MM.1S (cell line): ENCODE measurements around the gene GSG1.

ENCODE experiments used
- DNase-seq: peaks from one replicate; pipeline ENCODE4 v3.0.0-alpha.2; 2015
- H2AFZ ChIP-seq: fragments of 300-600 bp; sonication (generic); 2 replicates; pipeline ENCODE4 v1.6.0; 2016; ENCODE audit warnings: antibody characterized with exemption, low read length
- H3F3A ChIP-seq: fragments of 300-600 bp; sonication (generic); 2 replicates; pipeline ENCODE4 v1.6.1; 2016; ENCODE audit warnings: mild to moderate bottlenecking, antibody characterized with exemption, low read length, moderate library complexity, mixed read lengths; ENCODE audit not compliant: insufficient read depth
- H3K27ac ChIP-seq: fragments of 300-600 bp; sonication (generic); 2 replicates; pipeline ENCODE4 v1.5.1; 2016; ENCODE audit warnings: mild to moderate bottlenecking, low read length
- H3K27me3 ChIP-seq: fragments of 300-600 bp; sonication (generic); replicated peaks from 2 replicates; pipeline ENCODE4 v1.6.0; 2016; ENCODE audit warnings: low read length; ENCODE audit not compliant: insufficient read depth
- H3K36me3 ChIP-seq: fragments of 300-600 bp; sonication (generic); replicated peaks from 2 replicates; pipeline ENCODE4 v1.6.1; 2016; ENCODE audit warnings: mild to moderate bottlenecking, low read length, mixed read lengths; ENCODE audit not compliant: insufficient read depth
- H3K4me1 ChIP-seq: fragments of 300-600 bp; sonication (generic); 2 replicates; pipeline ENCODE4 v1.6.1; 2016; ENCODE audit warnings: low read length, mixed read lengths
- H3K4me2 ChIP-seq: fragments of 300-600 bp; sonication (generic); 2 replicates; pipeline ENCODE4 v1.6.0; 2016; ENCODE audit warnings: low read depth, low read length
- H3K4me3 ChIP-seq: fragments of 300-600 bp; sonication (generic); 2 replicates; pipeline ENCODE4 v1.5.1; 2016; ENCODE audit warnings: low read length, mixed read lengths
- H3K79me2 ChIP-seq: fragments of 300-600 bp; sonication (generic); 2 replicates; pipeline ENCODE4 v1.6.1; 2016; ENCODE audit warnings: mixed run types, low read length, mixed read lengths
- H3K9ac ChIP-seq: fragments of 300-600 bp; sonication (generic); 2 replicates; pipeline ENCODE4 v1.6.1; 2016; ENCODE audit warnings: low read length, mixed read lengths
- H3K9me2 ChIP-seq: fragments of 300-600 bp; sonication (generic); replicated peaks from 2 replicates; pipeline ENCODE4 v1.6.1; 2016; ENCODE audit warnings: mild to moderate bottlenecking, low read length, mixed read lengths; ENCODE audit not compliant: insufficient read depth
- H3K9me3 ChIP-seq: fragments of 300-600 bp; sonication (generic); replicated peaks from 2 replicates; pipeline ENCODE4 v1.6.1; 2016; ENCODE audit warnings: mild to moderate bottlenecking, low read length, mixed read lengths; ENCODE audit not compliant: insufficient read depth
- H4K20me1 ChIP-seq: fragments of 300-600 bp; sonication (generic); 2 replicates; pipeline ENCODE4 v1.6.1; 2016; ENCODE audit warnings: mild to moderate bottlenecking, low read length, moderate library complexity, mixed read lengths; ENCODE audit not compliant: insufficient read depth
- EZH2 ChIP-seq: fragments of 300-600 bp; sonication (generic); optimal IDR thresholded peaks from 2 replicates; pipeline ENCODE3; 2017; ENCODE audit warnings: low read depth, mild to moderate bottlenecking, antibody characterized with exemption, low read length, mixed read lengths
- EZH2phosphoT487 ChIP-seq: fragments of 300-600 bp; sonication (generic); IDR thresholded peaks from 2 replicates; pipeline ENCODE4 v1.6.1; 2018; ENCODE audit warnings: antibody characterized with exemption, low read length
- TF ChIP-seq, protein P1 (sequence below): fragments of 300-600 bp; sonication (generic); IDR thresholded peaks from 2 replicates; pipeline ENCODE4 v1.5.1; 2016; ENCODE audit warnings: antibody characterized with exemption, low read length, mixed read lengths

The GSG1 gene

DNA sequence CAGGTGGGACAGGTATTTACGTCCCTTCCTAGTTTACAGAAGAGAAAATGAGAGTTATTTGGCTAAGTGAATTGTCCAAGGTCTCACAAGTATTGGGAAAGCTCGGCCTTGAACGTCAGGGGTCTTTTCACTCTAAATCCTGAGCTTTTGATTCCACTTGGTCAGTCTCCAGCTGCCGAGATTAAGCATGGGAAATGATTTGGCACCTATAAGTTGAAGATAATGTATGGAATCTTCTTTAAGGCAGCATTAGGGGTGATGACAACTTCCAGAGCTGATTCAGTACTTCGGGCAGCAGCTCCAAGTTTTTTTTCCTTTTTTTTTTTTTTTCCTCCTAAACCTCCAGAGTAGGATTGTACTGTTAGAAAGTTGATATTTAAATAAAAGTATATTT lies 58.6 kb downstream of the GSG1 start:
- Histone ChIP-seq H3K4me2 (peak overlapping the region; percentile 97), H3K9ac (peak overlapping the region; percentile 72; the same call in 1 of the 2 replicates), H3F3A (no peaks in the 10 kb centered on the region), H3K4me1 (no peaks in the 10 kb centered on the region; the same call in 1 of the 2 replicates), H4K20me1 (no peaks in the 10 kb centered on the region), H3K36me3 (no peaks in the 10 kb centered on the region), H3K27me3 (no peaks in the 10 kb centered on the region), H3K4me3 (peak overlapping the region; percentile 99), H3K27ac (no peak overlapping the region), H2AFZ (peak overlapping the region; percentile 100), H3K79me2 (peaks cover 7% of the 10 kb centered on the region; the same call in 1 of the 2 replicates), H3K9me2 (no peaks in the 10 kb centered on the region), H3K9me3 (no peaks in the 10 kb centered on the region)
- DNase-seq, result no peak
- TF ChIP-seq EZH2 (no peak), EZH2phosphoT487 (no peak)
- TF ChIP-seq, protein P1, sequence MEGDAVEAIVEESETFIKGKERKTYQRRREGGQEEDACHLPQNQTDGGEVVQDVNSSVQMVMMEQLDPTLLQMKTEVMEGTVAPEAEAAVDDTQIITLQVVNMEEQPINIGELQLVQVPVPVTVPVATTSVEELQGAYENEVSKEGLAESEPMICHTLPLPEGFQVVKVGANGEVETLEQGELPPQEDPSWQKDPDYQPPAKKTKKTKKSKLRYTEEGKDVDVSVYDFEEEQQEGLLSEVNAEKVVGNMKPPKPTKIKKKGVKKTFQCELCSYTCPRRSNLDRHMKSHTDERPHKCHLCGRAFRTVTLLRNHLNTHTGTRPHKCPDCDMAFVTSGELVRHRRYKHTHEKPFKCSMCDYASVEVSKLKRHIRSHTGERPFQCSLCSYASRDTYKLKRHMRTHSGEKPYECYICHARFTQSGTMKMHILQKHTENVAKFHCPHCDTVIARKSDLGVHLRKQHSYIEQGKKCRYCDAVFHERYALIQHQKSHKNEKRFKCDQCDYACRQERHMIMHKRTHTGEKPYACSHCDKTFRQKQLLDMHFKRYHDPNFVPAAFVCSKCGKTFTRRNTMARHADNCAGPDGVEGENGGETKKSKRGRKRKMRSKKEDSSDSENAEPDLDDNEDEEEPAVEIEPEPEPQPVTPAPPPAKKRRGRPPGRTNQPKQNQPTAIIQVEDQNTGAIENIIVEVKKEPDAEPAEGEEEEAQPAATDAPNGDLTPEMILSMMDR, result no peak

DNA sequence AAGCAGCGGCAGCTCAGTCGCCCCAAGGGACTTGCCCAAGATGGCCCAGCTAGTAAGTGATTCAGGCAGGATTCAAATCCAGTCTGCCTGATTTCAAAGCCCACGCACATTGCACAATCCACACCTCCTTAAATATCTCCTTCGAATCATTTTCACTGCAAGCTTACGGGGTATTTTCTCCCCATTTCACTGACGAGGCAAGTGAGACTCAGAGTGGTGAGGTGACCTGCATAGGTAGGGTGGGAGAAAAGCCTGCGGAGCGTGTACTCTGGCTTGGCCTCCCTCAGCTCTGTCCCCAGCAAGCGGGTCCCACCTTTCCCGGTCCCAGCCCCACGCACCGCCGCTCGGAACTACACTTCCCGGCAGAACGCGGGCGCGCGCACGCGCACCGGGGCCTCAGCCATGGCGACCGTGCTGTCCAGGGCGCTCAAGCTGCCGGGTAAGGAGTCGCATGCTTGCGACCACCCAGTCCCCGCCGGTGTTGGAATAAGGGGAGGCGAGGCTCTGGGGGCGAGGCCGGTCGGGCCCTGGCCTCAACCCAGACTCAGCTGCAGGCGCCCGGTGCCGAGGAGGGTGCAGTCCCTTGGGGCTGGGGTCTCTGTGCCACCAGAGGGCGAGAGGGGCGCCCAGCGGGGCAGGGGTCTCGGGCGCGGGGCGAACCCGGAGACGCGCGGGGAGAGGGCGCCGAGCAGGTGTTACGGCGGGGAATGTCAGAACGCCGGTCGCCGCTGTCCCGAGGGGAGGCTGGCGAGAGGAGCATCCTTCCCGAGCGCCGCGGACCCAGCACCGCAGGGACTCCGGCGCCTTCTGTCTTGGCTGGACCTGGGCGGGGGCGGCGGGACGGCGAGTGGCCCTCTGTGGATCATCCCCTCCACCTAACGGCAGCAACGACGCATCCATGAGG lies 59.2 kb downstream of the GSG1 start, which contains the start of gene FAM234B:
Gene FAM234B, plus strand, starts transcription at position 380 of the 904 bp plus-strand sequence. Its CDS starts 23 bp downstream, at position 403.
- DNase-seq, result peak; percentile 66
- H3K36me3 ChIP-seq, result no peaks in the 10 kb centered on the region
- H3K4me1 ChIP-seq, result no peaks in the 10 kb centered on the region; the same call in 1 of the 2 replicates
- H3K4me2 ChIP-seq, result peak within 1 kb of the TSS; percentile 97
- no peaks in the 10 kb centered on the region for H3F3A ChIP-seq
- H3K27ac ChIP-seq, result no peak within 1 kb of the TSS
- H3K4me3 ChIP-seq, result peak within 1 kb of the TSS; percentile 99
- H3K79me2 ChIP-seq, result peaks cover 7% of the 10 kb centered on the region; the same call in 1 of the 2 replicates
- H3K9ac ChIP-seq, result peak within 1 kb of the TSS; percentile 72
- no peaks in the 10 kb centered on the region for H4K20me1 ChIP-seq
- H2AFZ ChIP-seq, result peak within 1 kb of the TSS; percentile 100
- TF ChIP-seq EZH2phosphoT487, result no peak
- TF ChIP-seq, protein P1, result peak; percentile 22
- no peaks in the 10 kb centered on the region for H3K9me2 ChIP-seq
- H3K9me3 ChIP-seq, result no peaks in the 10 kb centered on the region
- H3K27me3 ChIP-seq, result no peaks in the 10 kb centered on the region

DNA sequence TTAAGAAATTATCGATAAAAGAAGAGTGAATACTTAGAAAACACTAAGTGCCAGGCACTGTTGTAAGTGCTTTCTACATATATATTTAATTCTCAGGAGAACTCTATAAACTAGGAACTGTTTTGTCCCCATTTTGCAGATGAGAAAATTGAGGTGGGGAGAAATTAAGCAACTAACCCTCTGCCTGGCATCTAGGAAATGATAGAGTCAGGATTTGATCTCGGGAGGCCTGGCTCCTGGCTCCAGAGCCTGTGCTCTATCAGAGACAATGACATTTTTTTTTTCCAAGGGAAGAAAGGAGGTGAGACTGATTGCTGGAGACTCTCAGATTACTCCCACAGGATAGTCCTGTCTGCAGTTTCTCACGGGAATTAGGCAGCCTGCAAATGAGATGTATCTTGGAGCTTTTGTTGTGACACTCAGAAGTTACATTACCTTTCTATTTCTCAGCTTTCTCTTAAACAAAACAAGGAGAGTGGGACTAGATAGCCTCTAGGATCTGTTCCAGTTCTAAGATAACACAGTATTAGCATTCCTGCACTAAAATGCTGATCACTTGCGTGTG lies 60.7 kb downstream of the GSG1 start:
- no peaks in the 10 kb centered on the region for H3K9me2 ChIP-seq
- no peak overlapping the region for H3K4me2 ChIP-seq
- no peak overlapping the region for H3K9ac ChIP-seq
- no peaks in the 10 kb centered on the region for H4K20me1 ChIP-seq
- no peak overlapping the region for H2AFZ ChIP-seq
- no peaks in the 10 kb centered on the region; the same call in 1 of the 2 replicates for H3K4me1 ChIP-seq
- no peak for DNase-seq
- H3K36me3 ChIP-seq, result no peaks in the 10 kb centered on the region
- no peaks in the 10 kb centered on the region for H3K27me3 ChIP-seq
- TF ChIP-seq EZH2phosphoT487, result no peak
- TF ChIP-seq EZH2, result no peak
- TF ChIP-seq, protein P1, result no peak
- H3K79me2 ChIP-seq, result 0 out of 2 replicates have a peak, but pooled peaks cover 3% of the 10 kb centered on the region
- H3F3A ChIP-seq, result no peaks in the 10 kb centered on the region
- H3K4me3 ChIP-seq, result no peak overlapping the region
- H3K9me3 ChIP-seq, result no peaks in the 10 kb centered on the region
- no peak overlapping the region for H3K27ac ChIP-seq
